ENCODE measurements around the gene NEK10.
A peak's percentile ranks its signal among the peaks of the same experiment; 100 is the strongest.

The NEK10 gene

GRCh38 chr3:27323087-27323570 is 46.1 kb downstream of the NEK10 start:
- TF ChIP-seq CTCF (IDR thresholded peaks at IDR 0.05; ENCODE audit: extremely low read depth, missing control alignments), result no peak
- DNase-seq (ENCODE audit: low spot score), result no peak

- TF ChIP-seq CTCF (IDR thresholded peaks at IDR 0.05; ENCODE audit: extremely low read depth, missing control alignments), result no peak
- DNase-seq (ENCODE audit: low spot score), result no peak
Measured at GRCh38 chr3:27322634-27323033, 46.5 kb downstream of the NEK10 start.

- TF ChIP-seq CTCF (IDR thresholded peaks at IDR 0.05; ENCODE audit: extremely low read depth, missing control alignments), result no peak
- no peak for DNase-seq (ENCODE audit: low spot score)
Measured at GRCh38 chr3:27319847-27320526, 49.2 kb downstream of the NEK10 start.

GRCh38 chr3:27319304-27319703 is 49.9 kb downstream of the NEK10 start:
- no peak for TF ChIP-seq CTCF (IDR thresholded peaks at IDR 0.05; ENCODE audit: extremely low read depth, missing control alignments)
- DNase-seq (ENCODE audit: low spot score), result no peak

- no peak for TF ChIP-seq CTCF (IDR thresholded peaks at IDR 0.05; ENCODE audit: extremely low read depth, missing control alignments)
- no peak for DNase-seq (ENCODE audit: low spot score)
Measured at GRCh38 chr3:27317096-27317495, 52.1 kb downstream of the NEK10 start.

GRCh38 chr3:27315003-27315402 is 54.2 kb downstream of the NEK10 start:
- DNase-seq (ENCODE audit: low spot score), result no peak
- TF ChIP-seq CTCF (IDR thresholded peaks at IDR 0.05; ENCODE audit: extremely low read depth, missing control alignments), result no peak

- DNase-seq (ENCODE audit: low spot score), result peak; percentile 47
- peak; percentile 48 for TF ChIP-seq CTCF (IDR thresholded peaks at IDR 0.05; ENCODE audit: extremely low read depth, missing control alignments)
Measured at GRCh38 chr3:27312044-27312668, 57.0 kb downstream of the NEK10 start.

All from GM20000 (cell line).